CMK (cell line): ENCODE results near the gene RAB24.
"Not testable (repeated sequence)": the region's sequence is repeated elsewhere in the genome, so short reads cannot be mapped to it uniquely, and the experiment has no call there.

Experiments used
- DNase-seq: peaks from one replicate; pipeline ENCODE4 v3.0.0-alpha.2; 2010; ENCODE audit warnings: low read depth

Gene RAB24

GRCh38 chr5:177293819-177294581 lies 9.5 kb downstream of the RAB24 start:
- DNase-seq = no peak

DNA sequence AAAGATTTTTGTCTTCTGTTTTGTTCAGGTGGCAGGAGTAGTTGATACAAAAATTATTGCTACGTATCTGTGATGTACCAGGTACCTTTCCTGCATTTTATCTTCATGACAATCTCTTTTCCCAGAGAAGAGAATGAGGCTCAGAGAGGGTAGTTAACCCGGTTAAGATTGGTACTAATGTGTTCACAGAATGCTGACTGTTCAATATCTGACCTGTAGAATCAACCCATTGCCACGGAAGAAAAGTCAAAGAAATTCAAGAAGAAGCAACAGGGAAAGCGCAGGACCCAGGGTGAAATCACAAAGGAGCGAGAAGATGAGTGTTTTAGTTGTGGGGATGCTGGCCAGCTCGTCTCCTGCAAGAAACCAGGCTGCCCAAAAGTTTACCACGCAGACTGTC lies 11.8 kb downstream of the RAB24 start:
- no peak for DNase-seq

GRCh38 chr5:177290816-177291596 lies 12.5 kb downstream of the RAB24 start:
- no peak for DNase-seq

GRCh38 chr5:177288191-177288590 lies 15.3 kb downstream of the RAB24 start:
- no peak for DNase-seq

- DNase-seq = no peak
These were observed 26.6 kb downstream of the RAB24 start for GRCh38 chr5:177276886-177277285.

GRCh38 chr5:177275883-177276282 lies 27.6 kb downstream of the RAB24 start:
- no peak for DNase-seq

GRCh38 chr5:177271113-177271512 lies 32.4 kb downstream of the RAB24 start:
- no peak for DNase-seq

DNA sequence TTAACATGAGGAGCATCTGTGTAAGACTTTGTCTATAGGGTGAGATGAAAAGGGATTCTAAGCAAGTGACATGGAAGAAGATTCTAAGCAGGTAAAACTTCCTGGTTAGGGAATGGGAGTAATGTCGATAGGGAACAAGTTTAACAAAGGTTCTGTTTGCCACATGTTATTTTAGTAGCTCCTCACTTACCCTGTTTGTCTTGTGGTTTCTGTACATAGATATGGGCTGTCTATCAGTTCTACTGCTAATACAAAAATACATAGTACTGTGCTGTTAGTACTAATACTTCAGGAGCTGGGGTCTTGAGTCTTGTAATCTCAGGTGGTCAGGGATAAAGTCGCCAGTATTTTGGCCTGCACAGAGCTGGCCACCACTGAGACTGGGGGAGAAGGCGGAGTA lies 32.9 kb downstream of the RAB24 start:
- no peak for DNase-seq

DNA sequence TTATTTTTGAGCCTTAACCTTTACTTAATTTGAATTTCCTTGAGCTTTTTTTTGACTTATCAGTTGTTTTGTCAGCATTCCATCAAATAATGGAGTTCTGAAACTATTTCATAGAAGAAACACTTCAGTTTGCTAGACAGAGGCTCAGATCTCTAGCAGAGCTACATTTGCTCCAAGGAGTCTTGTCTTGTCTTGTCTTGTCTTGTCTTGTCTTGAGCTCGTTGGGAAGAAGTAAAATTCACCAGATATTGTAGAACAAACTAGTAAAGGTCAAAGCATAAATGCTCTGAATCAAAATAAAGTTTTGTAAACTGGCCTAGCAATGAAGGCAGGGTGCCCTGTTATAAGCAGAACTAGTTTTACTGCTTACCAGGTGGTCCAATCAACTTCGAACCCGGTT lies 33.5 kb downstream of the RAB24 start:
- DNase-seq = no peak

DNA sequence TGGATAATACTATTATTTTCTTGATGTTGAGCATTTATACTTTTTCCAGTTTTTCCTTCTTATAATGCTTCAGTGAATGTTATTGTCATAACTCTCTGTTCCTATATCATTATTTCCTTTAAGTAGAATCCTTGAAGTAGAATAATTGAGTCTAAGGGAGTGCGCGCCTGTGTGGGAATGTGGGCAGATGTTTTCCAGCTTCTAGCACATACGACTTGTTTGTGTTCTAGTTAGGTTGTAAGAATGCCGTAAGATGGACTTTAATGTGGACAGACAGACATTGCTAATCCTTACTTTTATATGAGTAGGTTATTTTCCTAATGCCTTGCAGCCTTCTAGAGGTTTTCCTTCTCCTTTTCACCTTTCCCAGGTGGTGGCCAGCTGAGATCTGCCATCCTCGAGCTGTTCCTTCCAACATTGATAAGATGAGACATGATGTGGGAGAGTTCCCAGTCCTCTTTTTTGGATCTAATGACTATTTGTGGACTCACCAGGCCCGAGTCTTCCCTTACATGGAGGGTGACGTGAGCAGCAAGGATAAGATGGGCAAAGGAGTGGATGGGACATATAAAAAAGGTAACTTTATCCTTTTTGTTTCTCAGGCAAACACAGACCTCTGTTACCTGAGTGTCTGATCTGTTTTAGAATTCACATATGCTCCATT lies 34.2 kb downstream of the RAB24 start:
- DNase-seq = no peak

DNA sequence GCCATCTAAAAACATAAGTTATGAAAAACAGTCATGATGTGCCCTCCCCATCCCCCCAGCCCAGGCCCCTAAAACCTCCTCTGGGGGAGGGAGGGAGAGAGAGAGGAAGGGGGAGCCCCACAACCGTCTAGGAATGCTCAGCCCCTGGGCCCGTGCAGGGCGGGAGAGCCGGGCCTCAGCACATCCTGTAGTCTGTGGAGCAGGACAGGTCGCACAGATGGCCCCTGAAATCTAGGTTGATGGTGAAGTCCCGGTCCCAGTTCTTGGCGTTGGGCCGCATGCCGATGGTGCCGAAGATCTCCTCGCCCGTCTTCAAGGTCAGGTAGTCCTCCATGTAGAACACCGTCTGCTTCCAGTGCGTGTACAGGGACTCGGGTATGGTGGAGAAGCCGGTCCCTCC lies 38.1 kb downstream of the RAB24 start:
- DNase-seq = no peak

DNA sequence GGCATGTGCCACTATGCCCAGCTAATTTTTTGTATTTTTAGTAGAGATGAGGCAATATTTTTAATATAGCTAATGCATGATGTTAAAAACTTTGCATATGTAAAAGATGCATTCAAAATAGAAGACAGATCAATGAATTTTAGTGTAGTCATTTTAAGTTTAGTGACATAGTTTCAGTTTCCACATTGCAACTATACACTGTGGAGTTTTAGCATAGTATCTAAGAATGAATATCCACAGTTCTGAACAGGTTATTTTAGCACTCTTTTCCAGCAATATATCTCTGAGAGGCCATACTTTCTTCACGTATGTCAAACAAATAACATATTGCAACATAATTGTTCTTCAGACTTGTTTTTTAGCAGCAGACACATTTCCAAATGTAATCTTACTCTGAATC lies 39.3 kb downstream of the RAB24 start:
- DNase-seq = no peak

GRCh38 chr5:177261510-177261909 lies 42.0 kb downstream of the RAB24 start:
- DNase-seq = no peak

- DNase-seq = no peak
These were observed 42.6 kb downstream of the RAB24 start for GRCh38 chr5:177260961-177261360.

- DNase-seq = not testable (repeated sequence)
These were observed 44.8 kb downstream of the RAB24 start for GRCh38 chr5:177258711-177259110.

- no peak for DNase-seq
These were observed 47.2 kb downstream of the RAB24 start for GRCh38 chr5:177256296-177256695.

- DNase-seq = no peak
These were observed 50.3 kb downstream of the RAB24 start for GRCh38 chr5:177253252-177253651.
